ENCODE results near the gene GIMAP8. TPM values are rescaled to one million over a fixed set of nuclear protein-coding genes. Genes with fewer than 3 reads are reported as not detected.

Gene GIMAP8
- total RNA-seq, 1 donor from 2014 or later, result 9.6 TPM

DNA sequence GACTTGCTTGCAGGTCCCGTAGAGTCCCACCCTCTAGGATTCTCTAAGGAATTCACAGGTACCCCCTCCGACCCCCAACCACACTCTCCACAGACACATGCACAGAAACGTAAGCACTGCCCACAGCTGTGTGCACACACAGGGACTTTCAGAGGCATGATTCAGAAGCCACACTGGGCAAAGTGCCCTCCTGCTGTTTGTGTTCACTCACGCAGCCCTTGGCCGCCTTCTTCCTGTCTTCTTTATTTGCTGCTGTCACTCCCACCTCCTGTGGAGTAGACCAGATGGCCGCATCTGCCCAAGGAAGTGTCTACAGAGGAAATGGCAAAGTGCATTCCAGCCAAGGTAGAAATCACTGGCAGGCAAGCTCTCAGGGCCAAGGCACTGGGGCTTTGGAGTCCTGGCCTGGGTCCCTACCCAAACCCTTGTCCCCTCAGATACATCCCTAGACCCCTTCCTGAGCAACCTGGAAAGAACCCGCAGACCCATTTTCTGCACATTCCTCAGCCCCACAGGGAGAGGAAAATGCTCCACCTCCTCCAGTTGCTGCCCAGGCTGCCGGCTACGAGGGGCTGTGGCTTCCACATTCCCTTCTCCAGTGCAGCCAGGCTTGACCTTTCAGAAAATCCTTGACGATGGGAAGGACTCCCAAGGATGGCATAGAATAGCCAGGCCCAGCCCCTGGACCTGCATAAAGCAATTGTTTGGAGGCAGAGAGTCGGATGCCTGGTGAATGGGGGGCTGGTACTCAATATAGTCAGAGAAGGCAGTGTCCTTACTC lies 21.6 kb upstream of the GIMAP8 start:
- Histone ChIP-seq H3K9me3 (no peaks in the 10 kb centered on the region), H3K27ac (no peak overlapping the region), H3K4me1 (peaks cover 9% of the 10 kb centered on the region), H3K36me3 (no peaks in the 10 kb centered on the region), H3K4me3 (no peak overlapping the region), H3K27me3 (no peaks in the 10 kb centered on the region)
- peak in 1 of 2 donors; percentile 79 for DNase-seq (ENCODE audit: extremely low spot score in 2 of 2)
- intact Hi-C loops (cut with DNase I), result no loop called here
- TF ChIP-seq POLR2A (IDR thresholded peaks at IDR 0.05) (no peak), POLR2AphosphoS5 (IDR thresholded peaks at IDR 0.05; ENCODE audit: insufficient read depth in 1 of 2, low read depth in 1 of 2) (no peak)
- TF ChIP-seq, protein P1, sequence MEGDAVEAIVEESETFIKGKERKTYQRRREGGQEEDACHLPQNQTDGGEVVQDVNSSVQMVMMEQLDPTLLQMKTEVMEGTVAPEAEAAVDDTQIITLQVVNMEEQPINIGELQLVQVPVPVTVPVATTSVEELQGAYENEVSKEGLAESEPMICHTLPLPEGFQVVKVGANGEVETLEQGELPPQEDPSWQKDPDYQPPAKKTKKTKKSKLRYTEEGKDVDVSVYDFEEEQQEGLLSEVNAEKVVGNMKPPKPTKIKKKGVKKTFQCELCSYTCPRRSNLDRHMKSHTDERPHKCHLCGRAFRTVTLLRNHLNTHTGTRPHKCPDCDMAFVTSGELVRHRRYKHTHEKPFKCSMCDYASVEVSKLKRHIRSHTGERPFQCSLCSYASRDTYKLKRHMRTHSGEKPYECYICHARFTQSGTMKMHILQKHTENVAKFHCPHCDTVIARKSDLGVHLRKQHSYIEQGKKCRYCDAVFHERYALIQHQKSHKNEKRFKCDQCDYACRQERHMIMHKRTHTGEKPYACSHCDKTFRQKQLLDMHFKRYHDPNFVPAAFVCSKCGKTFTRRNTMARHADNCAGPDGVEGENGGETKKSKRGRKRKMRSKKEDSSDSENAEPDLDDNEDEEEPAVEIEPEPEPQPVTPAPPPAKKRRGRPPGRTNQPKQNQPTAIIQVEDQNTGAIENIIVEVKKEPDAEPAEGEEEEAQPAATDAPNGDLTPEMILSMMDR (IDR thresholded peaks at IDR 0.05), result no peak

DNA sequence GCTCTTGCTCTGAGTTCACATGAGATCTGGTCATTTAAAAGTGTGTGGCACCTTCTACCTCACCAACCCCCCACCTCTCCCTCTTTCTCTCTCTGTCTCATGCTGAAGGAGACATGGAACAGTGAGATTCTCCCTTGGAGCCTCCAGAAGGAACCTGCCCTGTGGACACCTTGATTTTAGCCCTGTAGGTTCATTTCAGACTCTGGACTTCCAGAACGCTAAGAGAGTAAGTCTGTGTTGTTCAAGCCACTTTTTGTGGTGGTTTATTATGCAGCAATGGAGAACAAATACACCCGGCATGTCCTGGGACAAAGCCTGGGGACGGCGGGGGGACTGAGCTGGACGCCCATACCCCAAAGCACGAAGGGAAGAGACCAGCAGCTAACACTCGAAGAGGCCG lies 20.7 kb upstream of the GIMAP8 start:
- Histone ChIP-seq H3K9me3 (no peaks in the 10 kb centered on the region), H3K36me3 (no peaks in the 10 kb centered on the region), H3K4me3 (no peak overlapping the region), H3K27me3 (no peaks in the 10 kb centered on the region), H3K4me1 (peaks cover 9% of the 10 kb centered on the region), H3K27ac (no peak overlapping the region)
- no peak for TF ChIP-seq POLR2A (IDR thresholded peaks at IDR 0.05)
- no peak for TF ChIP-seq POLR2AphosphoS5 (IDR thresholded peaks at IDR 0.05; ENCODE audit: insufficient read depth in 1 of 2, low read depth in 1 of 2)
- TF ChIP-seq, protein P1 (IDR thresholded peaks at IDR 0.05), result no peak
- intact Hi-C loops (cut with DNase I), result no loop called here
- peak in 1 of 2 donors; percentile 52 for DNase-seq (ENCODE audit: extremely low spot score in 2 of 2)

DNA sequence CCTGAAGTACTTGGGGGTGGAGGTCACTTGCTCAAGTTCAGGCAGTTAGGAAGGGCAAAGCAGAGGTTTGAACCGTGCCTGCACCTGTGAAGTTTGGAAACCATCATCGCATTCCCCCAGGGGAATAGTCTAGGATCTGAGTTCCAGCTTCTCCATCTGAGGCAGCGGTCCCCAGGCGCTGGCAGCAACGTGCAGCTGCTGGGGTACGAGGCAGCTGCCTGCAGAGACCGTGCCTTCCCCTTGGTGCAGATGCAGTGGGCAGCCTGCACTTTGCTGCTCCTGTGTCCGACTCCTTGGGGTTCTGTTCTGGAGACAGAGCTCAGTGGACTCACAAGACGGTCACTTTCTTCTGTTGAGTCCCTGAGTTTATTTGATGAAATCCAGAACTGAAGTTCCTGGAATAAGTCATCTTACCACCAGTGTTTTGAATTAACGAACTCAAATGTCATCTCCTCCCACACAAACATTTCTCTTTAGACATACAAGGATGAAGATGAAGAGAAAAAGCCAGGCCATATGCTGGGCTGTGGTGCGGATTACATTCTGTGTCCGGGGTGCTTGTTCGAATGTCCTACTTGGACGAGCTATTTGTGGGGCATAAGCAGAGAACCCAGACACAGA lies 19.9 kb upstream of the GIMAP8 start:
- Histone ChIP-seq H3K4me3 (no peak overlapping the region), H3K9me3 (no peaks in the 10 kb centered on the region), H3K27me3 (no peaks in the 10 kb centered on the region), H3K27ac (no peak overlapping the region), H3K36me3 (no peaks in the 10 kb centered on the region), H3K4me1 (peaks cover 9% of the 10 kb centered on the region)
- peak; percentile 16 to 65 for DNase-seq (ENCODE audit: extremely low spot score in 2 of 2)
- intact Hi-C loops (cut with DNase I), result no loop called here
- TF ChIP-seq POLR2AphosphoS5 (IDR thresholded peaks at IDR 0.05; ENCODE audit: insufficient read depth in 1 of 2, low read depth in 1 of 2) (no peak), POLR2A (IDR thresholded peaks at IDR 0.05) (no peak)
- TF ChIP-seq, protein P1 (IDR thresholded peaks at IDR 0.05), result no peak

DNA sequence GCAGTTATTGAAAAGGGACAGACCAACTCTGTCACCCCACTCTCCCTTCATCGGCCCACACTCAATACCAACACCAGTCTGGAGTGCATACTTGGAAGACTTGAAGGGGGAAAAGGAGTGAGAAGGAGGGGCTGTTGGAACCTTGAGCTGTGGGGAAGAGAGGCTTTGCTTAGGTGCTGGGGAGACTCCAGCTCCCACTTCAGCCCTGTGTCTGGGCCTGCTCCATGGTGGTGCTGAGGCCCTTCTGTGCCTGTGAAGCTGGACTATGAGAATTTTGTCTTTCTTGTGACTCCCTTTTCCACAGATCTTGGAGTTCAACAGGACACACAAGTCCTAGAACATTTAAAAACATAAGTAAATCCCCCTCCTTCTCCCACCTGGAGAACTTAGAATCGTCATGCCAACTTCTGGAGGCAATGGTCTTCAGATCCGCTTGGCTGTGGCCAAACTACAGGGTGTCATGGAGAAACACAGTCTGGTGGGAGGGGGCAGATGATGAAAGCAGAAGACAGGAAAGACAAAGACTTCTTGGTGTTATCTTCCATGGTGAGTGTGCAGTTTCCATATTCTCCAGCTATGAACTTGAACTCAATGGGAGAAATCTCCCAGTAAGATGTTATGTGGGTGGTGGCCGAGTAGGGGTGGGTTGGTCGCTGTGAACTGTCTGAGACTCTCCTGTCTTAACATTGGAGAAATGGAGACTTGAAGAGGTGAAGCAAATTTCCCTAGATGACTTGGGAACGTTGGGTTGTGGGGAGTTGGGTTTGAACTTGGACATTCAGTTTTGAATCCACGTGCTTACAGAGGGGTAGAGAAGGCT lies 18.4 kb upstream of the GIMAP8 start:
- no peak for DNase-seq (ENCODE audit: extremely low spot score in 2 of 2)
- TF ChIP-seq POLR2AphosphoS5 (IDR thresholded peaks at IDR 0.05; ENCODE audit: insufficient read depth in 1 of 2, low read depth in 1 of 2) (no peak), POLR2A (IDR thresholded peaks at IDR 0.05) (no peak)
- TF ChIP-seq, protein P1 (IDR thresholded peaks at IDR 0.05), result no peak
- Histone ChIP-seq H3K4me1 (peaks cover 9% of the 10 kb centered on the region), H3K27ac (no peak overlapping the region), H3K27me3 (no peaks in the 10 kb centered on the region), H3K4me3 (no peak overlapping the region), H3K9me3 (no peaks in the 10 kb centered on the region), H3K36me3 (no peaks in the 10 kb centered on the region)
- intact Hi-C loops (cut with DNase I), result no loop called here

Measured in vagina (tissue), 2 donors.